T1000 (cell line): ENCODE results near the gene VSIG4.
"Not testable (repeated sequence)": the region's sequence is repeated elsewhere in the genome, so short reads cannot be mapped to it uniquely, and the experiment has no call there.

Source experiments
- DNase-seq: peaks from one replicate; lab custom pipeline; 2025; ENCODE audit warnings: mixed read lengths; lab: John Stamatoyannopoulos, UW

The VSIG4 gene

GRCh38 chrX:66039944-66040343 is at the start of gene VSIG4:
TSS of gene VSIG4 (minus strand) at chrX:66040080. CDS start at chrX:66039998, 82 bp downstream.
- no peak for DNase-seq

GRCh38 chrX:66076801-66077200 is 36.9 kb upstream of the VSIG4 start:
- no peak for DNase-seq

- no peak for DNase-seq
These were observed 35.3 kb upstream of the VSIG4 start for GRCh38 chrX:66074920-66075879.

- no peak for DNase-seq
These were observed 31.2 kb upstream of the VSIG4 start for GRCh38 chrX:66071126-66071525.

- no peak for DNase-seq
These were observed 24.4 kb upstream of the VSIG4 start for GRCh38 chrX:66064261-66064660.

GRCh38 chrX:66057019-66057418 is 17.1 kb upstream of the VSIG4 start:
- not testable (repeated sequence) for DNase-seq

- no peak for DNase-seq
These were observed 15.1 kb upstream of the VSIG4 start for GRCh38 chrX:66054978-66055377.

- no peak for DNase-seq
These were observed 13.5 kb upstream of the VSIG4 start for GRCh38 chrX:66053414-66053813.

- no peak for DNase-seq
These were observed 12.1 kb upstream of the VSIG4 start for GRCh38 chrX:66051980-66052379.

GRCh38 chrX:66050140-66050569 is 10.3 kb upstream of the VSIG4 start:
- no peak for DNase-seq

- DNase-seq: no peak
These were observed 9.2 kb upstream of the VSIG4 start for GRCh38 chrX:66049056-66049455.

GRCh38 chrX:66046612-66047235 is 6.8 kb upstream of the VSIG4 start:
- no peak for DNase-seq

- DNase-seq: no peak
These were observed 6.0 kb upstream of the VSIG4 start for GRCh38 chrX:66045894-66046293.

- no peak for DNase-seq
These were observed 3.7 kb upstream of the VSIG4 start for GRCh38 chrX:66043584-66043983.

- DNase-seq: no peak
These were observed 2.6 kb upstream of the VSIG4 start for GRCh38 chrX:66042307-66043077.

GRCh38 chrX:66038115-66038514 is 1.8 kb downstream of the VSIG4 start:
- DNase-seq: no peak

GRCh38 chrX:66036231-66036630 is 3.6 kb downstream of the VSIG4 start:
- DNase-seq: no peak

GRCh38 chrX:66035667-66036066 is 4.2 kb downstream of the VSIG4 start:
- no peak for DNase-seq

- DNase-seq: no peak
These were observed 9.2 kb downstream of the VSIG4 start for GRCh38 chrX:66030505-66031317.

GRCh38 chrX:66028936-66029335 is 10.9 kb downstream of the VSIG4 start:
- no peak for DNase-seq

GRCh38 chrX:66024570-66024969 is 15.3 kb downstream of the VSIG4 start:
- no peak for DNase-seq

GRCh38 chrX:66024092-66024467 is 15.8 kb downstream of the VSIG4 start:
- no peak for DNase-seq
